Measurements from ENCODE around the gene BTBD9.

BTBD9 gene

GRCh38 chr6:38501931-38502330, 137.8 kb downstream of the BTBD9 start:
- FAIRE-seq (no peak), DNase-seq (ENCODE audit: insufficient read length) (no peak)
- TF ChIP-seq POLR2A (IDR thresholded peaks at IDR 0.05; ENCODE audit: low read depth, low read length) (no peak), TAF1 (IDR thresholded peaks at IDR 0.05; ENCODE audit: borderline replicate concordance, low read depth, low read length) (no peak), POLR2AphosphoS5 (IDR thresholded peaks at IDR 0.05; ENCODE audit: low read depth, low read length) (no peak)

GRCh38 chr6:38499529-38500096, 140.1 kb downstream of the BTBD9 start:
- FAIRE-seq: no peak
- DNase-seq (ENCODE audit: insufficient read length): no peak
- TF ChIP-seq POLR2AphosphoS5 (IDR thresholded peaks at IDR 0.05; ENCODE audit: low read depth, low read length) (no peak), POLR2A (IDR thresholded peaks at IDR 0.05; ENCODE audit: low read depth, low read length) (no peak), TAF1 (IDR thresholded peaks at IDR 0.05; ENCODE audit: borderline replicate concordance, low read depth, low read length) (no peak)

- no peak for FAIRE-seq
These were observed 140.8 kb downstream of the BTBD9 start for GRCh38 chr6:38498805-38499445.

GRCh38 chr6:38498085-38498484, 141.6 kb downstream of the BTBD9 start:
- TF ChIP-seq POLR2A (IDR thresholded peaks at IDR 0.05; ENCODE audit: low read depth, low read length): no peak
- TF ChIP-seq TAF1 (IDR thresholded peaks at IDR 0.05; ENCODE audit: borderline replicate concordance, low read depth, low read length): no peak
- TF ChIP-seq POLR2AphosphoS5 (IDR thresholded peaks at IDR 0.05; ENCODE audit: low read depth, low read length): no peak
- DNase-seq (ENCODE audit: insufficient read length) (no peak), FAIRE-seq (no peak)

More at GRCh38 chr6:38498805-38499445, 140.8 kb downstream of the BTBD9 start:
- no peak for DNase-seq (ENCODE audit: insufficient read length)
- TF ChIP-seq POLR2A (IDR thresholded peaks at IDR 0.05; ENCODE audit: low read depth, low read length): no peak
- TF ChIP-seq POLR2AphosphoS5 (IDR thresholded peaks at IDR 0.05; ENCODE audit: low read depth, low read length): no peak
- TF ChIP-seq TAF1 (IDR thresholded peaks at IDR 0.05; ENCODE audit: borderline replicate concordance, low read depth, low read length): no peak

GRCh38 chr6:38497546-38497945, 142.2 kb downstream of the BTBD9 start:
- no peak for TF ChIP-seq POLR2A (IDR thresholded peaks at IDR 0.05; ENCODE audit: low read depth, low read length)
- no peak for TF ChIP-seq POLR2AphosphoS5 (IDR thresholded peaks at IDR 0.05; ENCODE audit: low read depth, low read length)
- no peak for TF ChIP-seq TAF1 (IDR thresholded peaks at IDR 0.05; ENCODE audit: borderline replicate concordance, low read depth, low read length)
- no peak for DNase-seq (ENCODE audit: insufficient read length)
- no peak for FAIRE-seq

- DNase-seq (ENCODE audit: insufficient read length) (no peak), FAIRE-seq (peak; percentile 67)
- TF ChIP-seq POLR2AphosphoS5 (IDR thresholded peaks at IDR 0.05; ENCODE audit: low read depth, low read length) (no peak), POLR2A (IDR thresholded peaks at IDR 0.05; ENCODE audit: low read depth, low read length) (no peak), TAF1 (IDR thresholded peaks at IDR 0.05; ENCODE audit: borderline replicate concordance, low read depth, low read length) (no peak)
These were observed 143.7 kb downstream of the BTBD9 start for GRCh38 chr6:38495922-38496635.

- FAIRE-seq: peak; percentile 30
- DNase-seq (ENCODE audit: insufficient read length): no peak
These were observed 144.2 kb downstream of the BTBD9 start for GRCh38 chr6:38495518-38495917.

GRCh38 chr6:38493931-38494547, 145.7 kb downstream of the BTBD9 start:
- FAIRE-seq: peak; percentile 92
- TF ChIP-seq POLR2A (IDR thresholded peaks at IDR 0.05; ENCODE audit: low read depth, low read length) (no peak), TAF1 (IDR thresholded peaks at IDR 0.05; ENCODE audit: borderline replicate concordance, low read depth, low read length) (no peak), POLR2AphosphoS5 (IDR thresholded peaks at IDR 0.05; ENCODE audit: low read depth, low read length) (no peak)

More at GRCh38 chr6:38495518-38495917, 144.2 kb downstream of the BTBD9 start:
- no peak for TF ChIP-seq POLR2AphosphoS5 (IDR thresholded peaks at IDR 0.05; ENCODE audit: low read depth, low read length)
- no peak for TF ChIP-seq POLR2A (IDR thresholded peaks at IDR 0.05; ENCODE audit: low read depth, low read length)
- no peak for TF ChIP-seq TAF1 (IDR thresholded peaks at IDR 0.05; ENCODE audit: borderline replicate concordance, low read depth, low read length)

GRCh38 chr6:38492031-38492430, 147.7 kb downstream of the BTBD9 start:
- FAIRE-seq (no peak), DNase-seq (ENCODE audit: insufficient read length) (no peak)

More at GRCh38 chr6:38493931-38494547, 145.7 kb downstream of the BTBD9 start:
- no peak for DNase-seq (ENCODE audit: insufficient read length)

GRCh38 chr6:38489951-38490350, 149.8 kb downstream of the BTBD9 start:
- no peak for TF ChIP-seq TAF1 (IDR thresholded peaks at IDR 0.05; ENCODE audit: borderline replicate concordance, low read depth, low read length)
- TF ChIP-seq POLR2AphosphoS5 (IDR thresholded peaks at IDR 0.05; ENCODE audit: low read depth, low read length): no peak
- TF ChIP-seq POLR2A (IDR thresholded peaks at IDR 0.05; ENCODE audit: low read depth, low read length): no peak
- DNase-seq (ENCODE audit: insufficient read length) (no peak), FAIRE-seq (no peak)

More at GRCh38 chr6:38492031-38492430, 147.7 kb downstream of the BTBD9 start:
- TF ChIP-seq POLR2A (IDR thresholded peaks at IDR 0.05; ENCODE audit: low read depth, low read length) (no peak), POLR2AphosphoS5 (IDR thresholded peaks at IDR 0.05; ENCODE audit: low read depth, low read length) (no peak), TAF1 (IDR thresholded peaks at IDR 0.05; ENCODE audit: borderline replicate concordance, low read depth, low read length) (no peak)

- no peak for FAIRE-seq
- no peak for DNase-seq (ENCODE audit: insufficient read length)
- no peak for TF ChIP-seq POLR2A (IDR thresholded peaks at IDR 0.05; ENCODE audit: low read depth, low read length)
- no peak for TF ChIP-seq TAF1 (IDR thresholded peaks at IDR 0.05; ENCODE audit: borderline replicate concordance, low read depth, low read length)
- TF ChIP-seq POLR2AphosphoS5 (IDR thresholded peaks at IDR 0.05; ENCODE audit: low read depth, low read length): no peak
These were observed 152.3 kb downstream of the BTBD9 start for GRCh38 chr6:38487423-38487822.
